OCI-LY7 (cell line): ENCODE results near the gene EGFL8.

Source experiments
- EZH2phosphoT487 ChIP-seq: fragments of 200-600 bp; sonication (generic); IDR thresholded peaks from 2 replicates; pipeline ENCODE4 v1.6.1; 2018; ENCODE audit warnings: low read depth, borderline replicate concordance, mild to moderate bottlenecking, mixed run types, antibody characterized with exemption, low read length, moderate library complexity, mixed read lengths
- TF ChIP-seq, protein P1 (sequence below): fragments of 200-600 bp; sonication (generic); conservative IDR thresholded peaks from 2 replicates; pipeline ENCODE4 v1.5.1; 2014; ENCODE audit warnings: mild to moderate bottlenecking, antibody characterized with exemption, low read length, moderate library complexity, mixed read lengths

DNA sequence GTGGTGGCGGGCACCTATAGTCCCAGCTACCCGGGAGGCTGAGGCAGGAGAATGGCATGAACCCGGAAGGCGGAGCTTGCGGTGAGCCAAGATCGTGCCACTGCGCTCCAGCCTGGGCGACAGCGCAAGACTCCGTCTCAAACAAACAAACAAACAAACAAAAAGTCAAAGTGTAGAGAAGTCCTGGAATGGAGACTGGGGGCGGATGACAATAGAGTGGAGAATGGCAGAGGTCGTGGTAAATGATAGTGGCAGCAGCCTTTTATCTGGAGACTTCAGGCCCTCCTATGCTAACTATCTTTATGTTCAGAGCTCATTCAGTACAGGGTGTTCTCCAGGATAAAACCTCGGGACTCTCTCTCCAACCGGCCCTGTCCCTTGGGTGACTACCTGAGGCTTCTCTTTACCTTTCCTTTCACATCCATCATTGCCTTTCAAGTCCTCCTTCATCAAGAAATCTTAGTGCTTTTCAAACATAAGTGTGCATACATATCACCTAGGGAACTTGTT, 32.9 kb upstream of the EGFL8 start:
- TF ChIP-seq, protein P1, sequence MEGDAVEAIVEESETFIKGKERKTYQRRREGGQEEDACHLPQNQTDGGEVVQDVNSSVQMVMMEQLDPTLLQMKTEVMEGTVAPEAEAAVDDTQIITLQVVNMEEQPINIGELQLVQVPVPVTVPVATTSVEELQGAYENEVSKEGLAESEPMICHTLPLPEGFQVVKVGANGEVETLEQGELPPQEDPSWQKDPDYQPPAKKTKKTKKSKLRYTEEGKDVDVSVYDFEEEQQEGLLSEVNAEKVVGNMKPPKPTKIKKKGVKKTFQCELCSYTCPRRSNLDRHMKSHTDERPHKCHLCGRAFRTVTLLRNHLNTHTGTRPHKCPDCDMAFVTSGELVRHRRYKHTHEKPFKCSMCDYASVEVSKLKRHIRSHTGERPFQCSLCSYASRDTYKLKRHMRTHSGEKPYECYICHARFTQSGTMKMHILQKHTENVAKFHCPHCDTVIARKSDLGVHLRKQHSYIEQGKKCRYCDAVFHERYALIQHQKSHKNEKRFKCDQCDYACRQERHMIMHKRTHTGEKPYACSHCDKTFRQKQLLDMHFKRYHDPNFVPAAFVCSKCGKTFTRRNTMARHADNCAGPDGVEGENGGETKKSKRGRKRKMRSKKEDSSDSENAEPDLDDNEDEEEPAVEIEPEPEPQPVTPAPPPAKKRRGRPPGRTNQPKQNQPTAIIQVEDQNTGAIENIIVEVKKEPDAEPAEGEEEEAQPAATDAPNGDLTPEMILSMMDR = no peak
- no peak for TF ChIP-seq EZH2phosphoT487
